OCI-M1 (cell line): ENCODE data around the gene PPP1R14C.

Source experiments
- DNase-seq: peaks from one replicate; lab custom pipeline; 2025; lab: John Stamatoyannopoulos, UW

PPP1R14C gene

DNA sequence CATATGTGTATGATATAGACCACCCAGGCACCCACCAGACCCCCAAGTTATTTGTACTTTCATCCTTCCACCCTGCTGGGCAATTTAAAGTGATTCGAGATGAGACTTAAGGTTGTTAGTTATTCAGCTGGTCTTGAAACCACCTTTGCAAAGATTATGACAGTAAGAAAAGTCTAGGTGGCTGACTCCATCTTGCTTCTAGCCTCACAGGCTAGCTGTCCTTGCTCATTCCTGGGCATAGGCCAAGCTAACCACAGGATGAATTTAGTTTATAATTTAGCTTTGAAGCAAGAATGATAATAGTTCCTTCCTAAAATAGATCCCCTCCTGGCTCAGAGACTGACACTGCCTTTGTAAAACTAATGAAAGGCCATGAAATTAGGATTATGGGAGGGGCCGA, 154.0 kb downstream of the PPP1R14C start:
- no peak for DNase-seq

DNA sequence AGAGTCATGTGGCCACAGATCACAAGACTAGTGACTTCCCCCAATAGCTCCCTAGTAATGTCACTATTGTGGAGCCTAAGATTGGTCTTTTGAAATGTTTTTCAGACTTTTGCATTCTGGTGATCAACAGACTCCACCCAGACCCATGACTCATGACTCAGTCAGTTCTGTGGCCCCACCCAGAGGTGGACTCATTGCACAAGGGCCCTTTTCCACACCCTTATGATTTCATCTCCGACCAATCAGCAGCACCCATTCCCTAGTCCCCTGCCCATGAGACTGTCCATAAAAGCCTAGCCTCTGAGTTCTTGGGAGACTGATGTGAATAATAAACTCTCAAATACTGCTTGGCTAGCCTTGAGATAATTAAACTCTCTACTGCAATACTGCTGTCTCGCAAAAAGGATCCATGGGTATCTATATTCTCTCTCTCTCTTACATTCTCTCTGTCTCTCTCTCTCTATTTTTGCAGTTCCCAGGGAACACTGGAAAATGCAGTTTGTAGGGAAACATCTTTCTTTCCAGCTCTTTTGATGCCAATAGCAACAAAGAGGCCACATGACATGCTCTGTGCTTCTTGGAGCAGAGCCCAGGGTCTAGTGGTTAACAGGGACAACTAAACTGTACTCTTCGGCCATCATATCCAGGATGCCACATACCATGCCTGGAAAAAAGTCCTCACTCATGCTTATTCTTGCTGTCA, 154.6 kb downstream of the PPP1R14C start:
- peak; percentile 64 for DNase-seq

- no peak for DNase-seq
Observed at GRCh38 chr6:150298030-150298380, 155.2 kb downstream of the PPP1R14C start.

DNA sequence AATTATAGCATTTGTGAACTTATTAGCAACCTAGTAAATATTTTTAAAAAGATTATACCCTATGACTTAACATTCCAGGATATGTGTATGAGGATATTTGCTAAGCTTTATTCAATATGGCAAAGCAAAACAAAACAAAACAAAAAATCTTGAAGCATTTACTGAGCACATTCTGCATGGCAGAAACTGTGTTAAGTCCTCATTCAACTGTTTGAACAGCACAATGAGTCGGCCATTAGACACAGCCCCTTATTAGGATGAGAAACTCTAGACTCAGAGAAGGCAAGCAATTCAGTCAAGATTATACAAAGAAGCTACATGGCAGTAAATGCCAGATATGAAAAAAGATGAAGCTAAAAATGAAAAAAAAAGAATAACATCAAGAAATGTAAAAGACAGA, 155.8 kb downstream of the PPP1R14C start:
- DNase-seq: no peak
